ENCODE results near the gene TEX10.
"Not testable (repeated sequence)": the region's sequence is repeated elsewhere in the genome, so short reads cannot be mapped to it uniquely, and the experiment has no call there.

The TEX10 gene

GRCh38 chr9:100352727-100353505 is at the start of gene TEX10:
Gene TEX10, minus strand, starts transcription at chr9:100352942. Its CDS starts 3,579 bp downstream, at chr9:100349363.
- peak; percentile 93 for DNase-seq

- DNase-seq: no peak
These were observed 48.3 kb upstream of the TEX10 start for GRCh38 chr9:100401042-100401441.

GRCh38 chr9:100397529-100398266 is 45.0 kb upstream of the TEX10 start:
- no peak for DNase-seq

GRCh38 chr9:100396769-100397168 is 44.0 kb upstream of the TEX10 start:
- no peak for DNase-seq

GRCh38 chr9:100394816-100395215 is 42.1 kb upstream of the TEX10 start:
- DNase-seq: no peak

- DNase-seq: no peak
These were observed 41.4 kb upstream of the TEX10 start for GRCh38 chr9:100394032-100394695.

- DNase-seq: not testable (repeated sequence)
These were observed 40.2 kb upstream of the TEX10 start for GRCh38 chr9:100392989-100393388.

GRCh38 chr9:100379862-100380261 is 27.1 kb upstream of the TEX10 start:
- no peak for DNase-seq

GRCh38 chr9:100377015-100377414 is 24.3 kb upstream of the TEX10 start:
- no peak for DNase-seq

- DNase-seq: no peak
These were observed 22.9 kb upstream of the TEX10 start for GRCh38 chr9:100375658-100376057.

GRCh38 chr9:100372648-100373047 is 19.9 kb upstream of the TEX10 start:
- no peak for DNase-seq

GRCh38 chr9:100370064-100370723 is 17.5 kb upstream of the TEX10 start:
- no peak for DNase-seq

GRCh38 chr9:100368672-100369071 is 15.9 kb upstream of the TEX10 start:
- DNase-seq: no peak

GRCh38 chr9:100366121-100366520 is 13.4 kb upstream of the TEX10 start:
- no peak for DNase-seq

- no peak for DNase-seq
These were observed 11.3 kb upstream of the TEX10 start for GRCh38 chr9:100364013-100364412.

- no peak for DNase-seq
These were observed 6.3 kb upstream of the TEX10 start for GRCh38 chr9:100359057-100359456.

- DNase-seq: no peak
These were observed 4.8 kb upstream of the TEX10 start for GRCh38 chr9:100357501-100357900.

- DNase-seq: no peak
These were observed 2.8 kb upstream of the TEX10 start for GRCh38 chr9:100355561-100355960.

- DNase-seq: no peak
These were observed 1.5 kb upstream of the TEX10 start for GRCh38 chr9:100354121-100354800.

- peak; percentile 44 for DNase-seq
These were observed 478 bp downstream of the TEX10 start for GRCh38 chr9:100352201-100352726.

- DNase-seq: no peak
These were observed 1.2 kb downstream of the TEX10 start for GRCh38 chr9:100351508-100351907.

- DNase-seq: no peak
These were observed 2.6 kb downstream of the TEX10 start for GRCh38 chr9:100350188-100350587.

All from stimulated activated CD4-positive, alpha-beta T cell treated with anti-CD3 and anti-CD28 coated beads, Interleukin-15, amount 100 ng/mL, for 24 hours (primary cell).